Panc1 (cell line): ENCODE data around the gene ARRB2. TPM values are rescaled to one million over a fixed set of nuclear protein-coding genes. Genes with fewer than 3 reads are reported as not detected.
A peak's percentile ranks its signal among the peaks of the same experiment; 100 is the strongest.

ENCODE experiments used
- ATAC-seq: fragments of 200-7000 bp; cut with Tn5 transposase; 2 replicates; pipeline ENCODE4 v1.9.1; 2020; ENCODE audit warnings: mild to moderate bottlenecking, moderate library complexity
- BruUV-seq: library from RNA; stranded (reverse); fragments of 400-500 nt; replicated peaks from 2 replicates; lab custom pipeline; 2021; lab: Mats Ljungman, UMichigan
- CTCF ChIA-PET: fragments of 300-600 bp; sonication (Branson Sonifier 250); formaldehyde crosslinking; loops from one replicate; lab custom pipeline; 2022; ENCODE audit warnings: antibody characterized with exemption; lab: Charles Lee
- POLR2A ChIA-PET: fragments of 300-600 bp; sonication (Branson Sonifier 250); formaldehyde crosslinking; loops from one replicate; lab custom pipeline; 2022; ENCODE audit warnings: antibody characterized with exemption; lab: Charles Lee
- DNase-seq: peaks from one replicate; pipeline ENCODE4 v3.0.0-alpha.2; 2010; ENCODE audit warnings: low read depth, low spot score
- H3K27ac ChIP-seq: 2 replicates; pipeline ENCODE4 v1.5.1; 2011; ENCODE audit warnings: mild to moderate bottlenecking, low read length, inconsistent platforms
- H3K27me3 ChIP-seq: fragments of 200-500 bp; sonication (Bioruptor generic); 2 replicates; pipeline ENCODE4 v1.6.0; 2014; ENCODE audit warnings: low read length, inconsistent platforms; ENCODE audit not compliant: control insufficient read depth, insufficient read depth
- H3K36me3 ChIP-seq: fragments of 200-500 bp; sonication (Bioruptor generic); 2 replicates; pipeline ENCODE4 v1.5.1; 2014; ENCODE audit warnings: inconsistent platforms, mild to moderate bottlenecking, low read length, moderate library complexity; ENCODE audit not compliant: control insufficient read depth, insufficient read depth
- H3K4me1 ChIP-seq: 2 replicates; pipeline ENCODE4 v1.5.1; 2011; ENCODE audit warnings: inconsistent platforms, mild to moderate bottlenecking, low read length, moderate library complexity; ENCODE audit not compliant: control insufficient read depth, insufficient read depth
- H3K4me3 ChIP-seq, 2 experiments: 2 replicates each; pipeline ENCODE4 v1.5.1; 2011 to 2012; ENCODE audit warnings: low read depth in 2 of 2, low read length in 2 of 2, mild to moderate bottlenecking in 2 of 2, inconsistent platforms in 1 of 2, moderate library complexity in 1 of 2
- H3K9me3 ChIP-seq: fragments of 200-500 bp; sonication (Bioruptor generic); 2 replicates; pipeline ENCODE4 v1.5.1; 2014; ENCODE audit warnings: low read depth, mild to moderate bottlenecking, inconsistent platforms, low read length, moderate library complexity; ENCODE audit not compliant: control insufficient read depth, insufficient read depth
- POLR2AphosphoS5 ChIP-seq: IDR thresholded peaks from 2 replicates; pipeline ENCODE4 v1.6.1; 2012; ENCODE audit warnings: mild to moderate bottlenecking, low read depth, low read length, moderate library complexity
- REST ChIP-seq, 2 experiments: IDR thresholded peaks; 2 replicates each; pipeline ENCODE4 v1.6.1; 2011 to 2012; ENCODE audit warnings: low read depth in 2 of 2, control low read depth in 1 of 2, low read length in 1 of 2, mild to moderate bottlenecking in 1 of 2, moderate library complexity in 1 of 2; ENCODE audit not compliant: insufficient read depth in 1 of 2
- SIN3A ChIP-seq: IDR thresholded peaks from 2 replicates; pipeline ENCODE4 v1.6.1; 2012; ENCODE audit warnings: low read depth, mild to moderate bottlenecking, low read length, moderate library complexity, borderline replicate concordance; ENCODE audit not compliant: insufficient read depth
- TCF7L2 ChIP-seq: IDR thresholded peaks from 2 replicates; pipeline ENCODE4 v1.6.1; 2011; ENCODE audit warnings: mild to moderate bottlenecking, low read depth, low read length, inconsistent platforms
- in situ Hi-C: cut with HindIII; loops from 2 replicates; pipeline ENCODE4 v1.10.0; 2016; ENCODE audit warnings: low sequenced_read_pairs, low pct_unique_long_range_greater_than_20kb
- intact Hi-C: fragments of 100-400 bp; cut with micrococcal nuclease; formaldehyde crosslinking; loops from one replicate; pipeline ENCODE4 v1.10.0; 2022; ENCODE audit not compliant: unreplicated experiment
- total RNA-seq: library from RNA; stranded (reverse); gene quantifications from one replicate; pipeline ENCODE4 v1.2.1, GENCODE V29; 2021; ENCODE audit not compliant: unreplicated experiment
- TF ChIP-seq, protein P1 (sequence below): fragments of 450-650 bp; IDR thresholded peaks from 2 replicates; pipeline ENCODE4 v1.5.1; 2017; ENCODE audit warnings: mild to moderate bottlenecking

ARRB2 gene
- total RNA-seq, 1 experiment from 2014 or later: 39.2 TPM

DNA sequence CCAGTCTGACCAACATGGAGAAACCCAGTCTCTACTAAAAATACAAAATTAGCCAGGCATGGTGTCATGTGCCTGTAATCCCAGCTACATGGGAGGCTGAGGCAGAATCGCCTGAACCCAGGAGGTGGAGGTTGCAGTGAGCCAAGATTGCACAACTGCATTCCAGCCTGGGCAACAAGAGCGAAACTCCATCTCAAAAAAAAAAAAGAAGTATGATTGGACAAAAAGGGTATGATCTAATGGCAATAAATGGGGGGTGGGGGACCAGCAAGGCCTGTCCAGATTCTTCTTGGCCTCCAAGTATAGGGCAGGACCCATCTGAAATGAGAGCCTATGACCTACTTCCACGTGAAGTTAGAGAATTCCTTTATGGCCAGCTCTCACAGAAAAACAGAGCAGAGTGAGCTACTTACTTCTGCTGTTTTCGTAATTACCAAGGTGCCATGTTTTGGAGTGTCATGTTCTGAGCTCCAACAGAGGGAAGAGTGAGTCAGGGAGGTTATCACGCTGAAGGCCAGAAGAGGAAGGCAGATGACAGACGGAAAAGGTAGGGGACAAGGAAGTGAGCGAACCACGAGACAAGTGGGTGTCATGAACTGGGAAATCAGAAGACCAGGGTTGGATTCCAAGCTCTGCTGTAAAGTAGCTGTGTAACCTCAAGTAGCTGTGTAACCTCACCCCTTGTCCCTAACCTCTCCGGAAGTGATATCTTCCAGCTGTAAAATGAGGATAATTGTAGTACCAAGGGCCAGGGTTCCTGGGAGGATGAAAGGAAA is 25.6 kb downstream of the ARRB2 start:
- ATAC-seq: no peak
- no peaks in the 10 kb centered on the region for H3K4me1 ChIP-seq
- intact Hi-C loops (no loop called here), in situ Hi-C loops (no loop called here)
- no peaks in the 10 kb centered on the region for H3K9me3 ChIP-seq
- no peak overlapping the region for H3K27ac ChIP-seq
- BruUV-seq: no TSS peak
- CTCF ChIA-PET: no interaction called here
- no peak for DNase-seq
- H3K36me3 ChIP-seq: no peaks in the 10 kb centered on the region
- TF ChIP-seq REST (IDR thresholded peaks at IDR 0.05; ENCODE audit: insufficient read depth in 1 of 2, low read depth in 2 of 2, low read length in 1 of 2) (no peak), SIN3A (no peak), TCF7L2 (no peak), POLR2AphosphoS5 (no peak)
- TF ChIP-seq, protein P1, sequence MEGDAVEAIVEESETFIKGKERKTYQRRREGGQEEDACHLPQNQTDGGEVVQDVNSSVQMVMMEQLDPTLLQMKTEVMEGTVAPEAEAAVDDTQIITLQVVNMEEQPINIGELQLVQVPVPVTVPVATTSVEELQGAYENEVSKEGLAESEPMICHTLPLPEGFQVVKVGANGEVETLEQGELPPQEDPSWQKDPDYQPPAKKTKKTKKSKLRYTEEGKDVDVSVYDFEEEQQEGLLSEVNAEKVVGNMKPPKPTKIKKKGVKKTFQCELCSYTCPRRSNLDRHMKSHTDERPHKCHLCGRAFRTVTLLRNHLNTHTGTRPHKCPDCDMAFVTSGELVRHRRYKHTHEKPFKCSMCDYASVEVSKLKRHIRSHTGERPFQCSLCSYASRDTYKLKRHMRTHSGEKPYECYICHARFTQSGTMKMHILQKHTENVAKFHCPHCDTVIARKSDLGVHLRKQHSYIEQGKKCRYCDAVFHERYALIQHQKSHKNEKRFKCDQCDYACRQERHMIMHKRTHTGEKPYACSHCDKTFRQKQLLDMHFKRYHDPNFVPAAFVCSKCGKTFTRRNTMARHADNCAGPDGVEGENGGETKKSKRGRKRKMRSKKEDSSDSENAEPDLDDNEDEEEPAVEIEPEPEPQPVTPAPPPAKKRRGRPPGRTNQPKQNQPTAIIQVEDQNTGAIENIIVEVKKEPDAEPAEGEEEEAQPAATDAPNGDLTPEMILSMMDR: no peak
- no peak overlapping the region for H3K4me3 ChIP-seq
- H3K27me3 ChIP-seq: peaks cover 7% of the 10 kb centered on the region; the same call in 1 of the 2 replicates
- POLR2A ChIA-PET: interaction anchor here (0.7 kb wide), 1 partner anchor 132 kb away, joined by 4 read pairs; no protein-coding TSS in a partner anchor

GRCh38 chr17:4738136-4739121 is 28.0 kb downstream of the ARRB2 start:
- Histone ChIP-seq H3K27ac (no peak overlapping the region), H3K36me3 (no peaks in the 10 kb centered on the region), H3K9me3 (no peaks in the 10 kb centered on the region), H3K4me3 (peak overlapping the region; percentile 56 to 57), H3K27me3 (peaks cover 7% of the 10 kb centered on the region; the same call in 1 of the 2 replicates), H3K4me1 (no peaks in the 10 kb centered on the region)
- in situ Hi-C loops: no loop called here
- no peak for DNase-seq
- TF ChIP-seq TCF7L2 (no peak), POLR2AphosphoS5 (no peak), REST (IDR thresholded peaks at IDR 0.05; ENCODE audit: insufficient read depth in 1 of 2, low read depth in 2 of 2, low read length in 1 of 2) (no peak), SIN3A (no peak)
- TF ChIP-seq, protein P1: no peak
- intact Hi-C loops: no loop called here
- no TSS peak for BruUV-seq
- CTCF ChIA-PET: no interaction called here
- ATAC-seq: peak; percentile 42
- POLR2A ChIA-PET: no interaction called here
